GM20000 (cell line): Measurements from ENCODE around the gene UGT1A10.
"Not testable (repeated sequence)": the region's sequence is repeated elsewhere in the genome, so short reads cannot be mapped to it uniquely, and the experiment has no call there.

Source experiments
- DNase-seq: peaks from one replicate; pipeline ENCODE4 v3.0.0; 2012; ENCODE audit warnings: low spot score
- TF ChIP-seq, protein P1 (sequence below): IDR thresholded peaks from 2 replicates; pipeline ENCODE4 v1.5.1; 2012; ENCODE audit warnings: mild to moderate bottlenecking, control low read depth; ENCODE audit errors: extremely low read depth, missing control alignments

Gene UGT1A10

GRCh38 chr2:233708942-233709341 lies 72.7 kb downstream of the UGT1A10 start:
- TF ChIP-seq, protein P1, sequence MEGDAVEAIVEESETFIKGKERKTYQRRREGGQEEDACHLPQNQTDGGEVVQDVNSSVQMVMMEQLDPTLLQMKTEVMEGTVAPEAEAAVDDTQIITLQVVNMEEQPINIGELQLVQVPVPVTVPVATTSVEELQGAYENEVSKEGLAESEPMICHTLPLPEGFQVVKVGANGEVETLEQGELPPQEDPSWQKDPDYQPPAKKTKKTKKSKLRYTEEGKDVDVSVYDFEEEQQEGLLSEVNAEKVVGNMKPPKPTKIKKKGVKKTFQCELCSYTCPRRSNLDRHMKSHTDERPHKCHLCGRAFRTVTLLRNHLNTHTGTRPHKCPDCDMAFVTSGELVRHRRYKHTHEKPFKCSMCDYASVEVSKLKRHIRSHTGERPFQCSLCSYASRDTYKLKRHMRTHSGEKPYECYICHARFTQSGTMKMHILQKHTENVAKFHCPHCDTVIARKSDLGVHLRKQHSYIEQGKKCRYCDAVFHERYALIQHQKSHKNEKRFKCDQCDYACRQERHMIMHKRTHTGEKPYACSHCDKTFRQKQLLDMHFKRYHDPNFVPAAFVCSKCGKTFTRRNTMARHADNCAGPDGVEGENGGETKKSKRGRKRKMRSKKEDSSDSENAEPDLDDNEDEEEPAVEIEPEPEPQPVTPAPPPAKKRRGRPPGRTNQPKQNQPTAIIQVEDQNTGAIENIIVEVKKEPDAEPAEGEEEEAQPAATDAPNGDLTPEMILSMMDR = no peak
- no peak for DNase-seq

- DNase-seq = peak; percentile 62
- TF ChIP-seq, protein P1 = peak; percentile 90
Observed at GRCh38 chr2:233711312-233712008, 75.2 kb downstream of the UGT1A10 start.

DNA sequence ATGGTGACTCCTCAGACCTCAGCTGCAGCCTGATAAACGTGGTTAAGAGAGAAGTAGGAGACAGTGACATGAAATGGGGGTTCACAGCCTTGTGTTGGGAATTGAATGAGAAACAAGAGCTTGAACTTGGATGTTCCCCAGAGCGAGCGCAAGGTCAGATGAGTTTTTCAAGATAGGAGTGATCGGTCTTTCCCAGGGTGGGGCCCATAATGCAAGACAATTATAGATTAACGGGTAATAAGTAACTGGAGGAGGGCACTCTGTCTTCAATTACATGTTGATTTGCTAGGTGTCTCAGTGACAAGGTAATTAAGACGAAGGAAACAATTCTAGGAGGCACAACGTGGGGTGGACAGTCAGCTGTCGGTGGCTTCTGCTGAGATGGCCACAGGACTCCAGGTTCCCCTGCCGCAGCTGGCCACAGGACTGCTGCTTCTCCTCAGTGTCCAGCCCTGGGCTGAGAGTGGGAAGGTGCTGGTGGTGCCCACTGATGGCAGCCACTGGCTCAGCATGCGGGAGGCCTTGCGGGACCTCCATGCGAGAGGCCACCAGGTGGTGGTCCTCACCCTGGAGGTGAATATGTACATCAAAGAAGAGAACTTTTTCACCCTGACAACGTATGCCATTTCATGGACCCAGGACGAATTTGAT lies 76.5 kb downstream of the UGT1A10 start, which contains the start of gene UGT1A5:
UGT1A5 (plus strand) TSS at position 297 of the 651 bp plus-strand sequence; CDS start at position 382, 85 bp downstream.
- no peak for DNase-seq
- TF ChIP-seq, protein P1 = no peak

- DNase-seq = no peak
- TF ChIP-seq, protein P1 = no peak
Observed at GRCh38 chr2:233713262-233713615, 77.0 kb downstream of the UGT1A10 start.

GRCh38 chr2:233714121-233714520 lies 77.9 kb downstream of the UGT1A10 start:
- no peak for DNase-seq
- TF ChIP-seq, protein P1 = no peak

DNA sequence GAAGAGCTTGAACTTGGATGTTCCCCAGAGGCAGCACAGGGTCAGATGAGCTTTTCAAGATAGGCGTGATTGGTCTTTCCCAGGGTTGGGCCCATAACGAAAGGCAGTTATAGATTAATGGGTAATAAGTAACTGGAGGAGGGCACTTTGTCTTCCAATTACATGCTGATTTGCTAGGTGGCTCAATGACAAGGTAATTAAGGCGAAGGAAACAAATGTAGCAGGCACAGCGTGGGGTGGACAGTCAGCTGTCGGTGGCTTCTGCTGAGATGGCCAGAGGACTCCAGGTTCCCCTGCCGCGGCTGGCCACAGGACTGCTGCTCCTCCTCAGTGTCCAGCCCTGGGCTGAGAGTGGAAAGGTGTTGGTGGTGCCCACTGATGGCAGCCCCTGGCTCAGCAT lies 82.3 kb downstream of the UGT1A10 start, which contains the start of gene UGT1A4:
UGT1A4 (plus strand) TSS at position 185 of the 400 bp plus-strand sequence; CDS start at position 270, 85 bp downstream.
- no peak for DNase-seq
- TF ChIP-seq, protein P1 = no peak

- DNase-seq = no peak
- TF ChIP-seq, protein P1 = no peak
Observed at GRCh38 chr2:233728723-233729301, 92.6 kb downstream of the UGT1A10 start, which contains the start of gene UGT1A3. Gene UGT1A3 (plus strand): TSS chr2:233729042. CDS start chr2:233729127, 85 bp downstream.

DNA sequence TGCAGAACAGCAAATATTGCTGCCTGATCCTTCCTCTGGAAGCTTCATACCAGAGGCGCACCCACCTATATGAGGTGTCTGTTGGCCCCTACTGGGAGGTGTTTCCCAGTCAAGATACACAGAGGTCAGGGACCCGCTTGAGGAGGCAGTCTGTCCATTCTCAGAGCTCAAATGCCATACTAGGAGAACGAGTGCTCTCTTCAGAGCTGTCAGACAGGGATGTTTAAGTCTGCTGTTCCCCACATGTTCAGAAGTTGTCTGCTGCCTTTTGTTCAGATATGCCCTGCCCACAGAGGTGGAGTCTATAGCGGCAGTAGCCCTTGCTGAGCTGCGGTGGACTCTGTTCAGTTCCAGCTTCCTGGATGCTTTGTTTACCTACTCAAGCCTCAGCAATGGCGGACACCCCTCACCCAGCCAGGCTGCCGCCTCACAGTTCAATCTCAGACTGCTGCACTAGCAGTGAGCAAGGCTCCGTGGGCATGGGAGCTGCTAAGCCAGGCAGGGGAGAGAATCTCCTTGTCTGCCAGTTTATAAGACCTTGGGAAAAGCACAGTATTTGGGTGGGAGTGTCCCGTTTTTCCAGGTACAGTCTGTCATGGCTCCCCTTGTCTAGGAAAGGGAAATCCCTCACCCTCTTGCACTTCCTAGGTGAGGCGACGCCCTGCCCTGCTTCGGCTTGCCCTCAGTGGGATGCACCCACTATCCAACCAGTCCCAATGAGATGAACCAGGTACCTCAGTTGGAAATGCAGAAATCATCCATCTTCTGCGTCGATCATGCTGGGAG lies 100.8 kb downstream of the UGT1A10 start:
- DNase-seq = not testable (repeated sequence)
